Measurements from ENCODE around the gene ZNF217. TPM values are rescaled to one million over a fixed set of nuclear protein-coding genes. Genes with fewer than 3 reads are reported as not detected.
A peak's percentile ranks its signal among the peaks of the same experiment; 100 is the strongest.
"Not testable (repeated sequence)": the region's sequence is repeated elsewhere in the genome, so short reads cannot be mapped to it uniquely, and the experiment has no call there.

ZNF217 gene
- total and polyA plus RNA-seq, 9 donors = 7.2 to 21.6 (median 13.7) TPM

- DNase-seq; H3K4me1 ChIP-seq (ENCODE audit: control insufficient read depth, insufficient read depth, low read length); H3K36me3 ChIP-seq (ENCODE audit: control insufficient read depth, insufficient read depth, low read length); H3K9me3 ChIP-seq (replicated peaks; ENCODE audit: control insufficient read depth, low read depth, low read length); H3K27me3 ChIP-seq (ENCODE audit: control insufficient read depth, insufficient read depth, low read length): not testable (repeated sequence)
- no CpG with 5 or more reads among the region's 9 CpGs for WGBS (ENCODE audit: insufficient coverage)
- Histone ChIP-seq H3K4me3 (ENCODE audit: low read length) (peak overlapping the region; percentile 82), H3K27ac (ENCODE audit: low read length) (peak overlapping the region; percentile 98)
These were observed 1.6 kb downstream of the ZNF217 start for GRCh38 chr20:53591941-53592441.

- H3K36me3 ChIP-seq (ENCODE audit: control insufficient read depth, insufficient read depth, low read length); H3K4me1 ChIP-seq (ENCODE audit: control insufficient read depth, insufficient read depth, low read length); H3K27me3 ChIP-seq (ENCODE audit: control insufficient read depth, insufficient read depth, low read length); H3K9me3 ChIP-seq (replicated peaks; ENCODE audit: control insufficient read depth, low read depth, low read length); DNase-seq: not testable (repeated sequence)
- peak overlapping the region; percentile 17 for H3K4me3 ChIP-seq (ENCODE audit: low read length)
- H3K27ac ChIP-seq (ENCODE audit: low read length) = peak overlapping the region; percentile 98
- 60% methylated on average over 1 of the region's 4 CpGs for WGBS (ENCODE audit: insufficient coverage)
These were observed 2.4 kb downstream of the ZNF217 start for GRCh38 chr20:53591206-53591741.

DNA sequence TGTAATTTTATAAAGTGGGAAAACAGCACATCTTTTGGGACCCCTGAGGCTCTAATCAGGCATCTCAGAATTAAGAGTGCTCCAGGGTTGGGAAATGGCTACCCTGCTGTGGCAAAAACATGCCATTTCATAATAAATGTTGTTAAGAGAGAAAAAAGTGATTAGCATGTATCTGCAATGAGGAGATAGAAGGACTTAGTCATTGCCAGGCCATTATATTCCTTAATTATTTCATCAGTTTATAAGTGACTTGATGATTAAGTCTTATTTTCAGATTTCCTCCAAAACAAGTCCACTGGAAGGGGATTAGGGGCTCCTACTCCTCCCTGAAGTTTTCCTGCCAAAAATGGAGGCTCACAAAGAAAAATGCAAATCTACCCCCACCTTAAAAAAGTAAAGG lies 3.0 kb downstream of the ZNF217 start:
- H3K4me1 ChIP-seq (ENCODE audit: control insufficient read depth, insufficient read depth, low read length); DNase-seq; H3K9me3 ChIP-seq (replicated peaks; ENCODE audit: control insufficient read depth, low read depth, low read length); H3K4me3 ChIP-seq (ENCODE audit: low read length); H3K36me3 ChIP-seq (ENCODE audit: control insufficient read depth, insufficient read depth, low read length); H3K27me3 ChIP-seq (ENCODE audit: control insufficient read depth, insufficient read depth, low read length): not testable (repeated sequence)
- H3K27ac ChIP-seq (ENCODE audit: low read length) = peak overlapping the region; percentile 98

DNA sequence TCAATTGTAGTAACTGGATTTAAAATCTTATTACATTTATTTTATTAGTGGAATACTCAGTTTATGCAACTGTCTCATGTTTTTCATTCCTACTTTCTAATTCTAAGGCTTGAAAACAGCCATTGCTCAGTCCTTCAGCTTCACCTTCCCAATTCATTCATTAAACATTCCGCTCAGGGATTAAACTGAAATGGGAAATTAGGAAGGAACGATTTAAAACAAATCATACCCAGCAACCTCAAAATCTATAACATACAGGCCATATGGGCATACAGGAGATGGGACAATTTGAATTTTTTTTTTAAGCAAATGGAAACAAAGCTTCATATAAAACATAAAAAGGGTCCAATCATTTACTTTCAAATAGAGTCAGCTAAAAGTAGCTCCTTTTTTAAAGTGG lies 3.5 kb downstream of the ZNF217 start:
- no CpG with 5 or more reads among the region's 2 CpGs for WGBS (ENCODE audit: insufficient coverage)
- H3K36me3 ChIP-seq (ENCODE audit: control insufficient read depth, insufficient read depth, low read length); H3K4me1 ChIP-seq (ENCODE audit: control insufficient read depth, insufficient read depth, low read length); H3K27me3 ChIP-seq (ENCODE audit: control insufficient read depth, insufficient read depth, low read length); H3K9me3 ChIP-seq (replicated peaks; ENCODE audit: control insufficient read depth, low read depth, low read length); H3K4me3 ChIP-seq (ENCODE audit: low read length); DNase-seq: not testable (repeated sequence)
- peak overlapping the region; percentile 55 for H3K27ac ChIP-seq (ENCODE audit: low read length)

DNA sequence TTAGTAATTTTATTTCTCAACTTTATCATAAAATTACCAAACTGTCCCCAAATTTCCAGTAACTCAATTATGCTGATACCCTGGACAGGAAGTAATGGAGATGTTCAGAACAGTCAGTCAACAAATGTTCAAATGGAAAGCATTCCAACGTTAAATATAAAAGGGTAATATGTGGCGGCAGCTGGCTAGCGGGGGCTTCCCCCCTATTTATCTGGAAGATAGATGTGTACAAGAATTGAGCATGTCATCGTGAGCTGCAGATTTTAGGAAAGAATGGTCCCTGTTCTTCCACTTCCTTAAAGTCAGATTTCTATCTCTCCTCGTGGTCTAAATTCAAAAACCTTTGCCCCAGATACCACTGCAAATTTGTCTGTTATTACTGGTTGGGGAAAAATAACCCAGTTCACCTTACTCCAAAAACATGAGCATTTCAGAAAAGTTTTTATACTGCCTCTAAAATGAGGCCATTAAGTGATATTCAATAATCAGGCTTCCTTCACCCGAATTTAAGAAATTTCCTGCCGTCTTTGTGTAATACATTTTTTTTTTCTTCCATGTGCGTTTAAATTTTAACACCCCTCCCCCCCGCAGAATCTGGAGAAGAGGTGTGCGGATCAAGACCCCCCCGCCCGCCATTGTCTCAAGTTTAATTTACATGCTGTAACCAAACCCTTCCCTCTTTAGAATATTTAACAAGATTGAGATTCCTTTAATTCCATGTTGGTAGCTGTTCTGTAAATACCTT lies 4.1 kb downstream of the ZNF217 start:
- not testable (repeated sequence) for H3K4me3 ChIP-seq (ENCODE audit: low read length); H3K36me3 ChIP-seq (ENCODE audit: control insufficient read depth, insufficient read depth, low read length); H3K9me3 ChIP-seq (replicated peaks; ENCODE audit: control insufficient read depth, low read depth, low read length); H3K27me3 ChIP-seq (ENCODE audit: control insufficient read depth, insufficient read depth, low read length); DNase-seq; H3K4me1 ChIP-seq (ENCODE audit: control insufficient read depth, insufficient read depth, low read length)
- 17% methylated on average over 2 of the region's 12 CpGs for WGBS (ENCODE audit: insufficient coverage)
- peak overlapping the region; percentile 55 for H3K27ac ChIP-seq (ENCODE audit: low read length)

- H3K4me3 ChIP-seq (ENCODE audit: low read length); DNase-seq; H3K27ac ChIP-seq (ENCODE audit: low read length); H3K4me1 ChIP-seq (ENCODE audit: control insufficient read depth, insufficient read depth, low read length); H3K36me3 ChIP-seq (ENCODE audit: control insufficient read depth, insufficient read depth, low read length); H3K9me3 ChIP-seq (replicated peaks; ENCODE audit: control insufficient read depth, low read depth, low read length); H3K27me3 ChIP-seq (ENCODE audit: control insufficient read depth, insufficient read depth, low read length): not testable (repeated sequence)
- no CpG with 5 or more reads among the region's 1 CpG for WGBS (ENCODE audit: insufficient coverage)
These were observed 6.4 kb downstream of the ZNF217 start for GRCh38 chr20:53587157-53587703.

DNA sequence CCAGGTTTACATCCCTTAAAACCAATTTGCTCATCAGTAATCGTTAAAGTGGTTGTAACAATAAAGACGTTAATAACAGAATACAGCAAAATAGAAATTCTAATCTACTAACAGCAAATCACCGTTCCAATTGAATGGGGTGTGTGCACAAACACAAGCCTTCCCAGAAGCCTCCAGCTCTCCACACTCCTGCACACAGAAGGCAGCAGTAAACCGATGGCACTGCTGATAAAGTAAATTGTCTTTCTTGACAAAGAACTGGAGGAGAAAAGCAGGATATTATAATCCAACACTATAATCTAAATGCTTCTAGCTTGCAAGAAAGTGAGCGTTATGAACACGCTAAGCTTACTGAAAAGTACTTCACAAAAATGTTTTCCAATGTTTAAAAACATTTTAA lies 7.0 kb downstream of the ZNF217 start:
- H3K36me3 ChIP-seq (ENCODE audit: control insufficient read depth, insufficient read depth, low read length) = peaks cover 14% of the 10 kb centered on the region
- no peak overlapping the region for H3K27ac ChIP-seq (ENCODE audit: low read length)
- no peaks in the 10 kb centered on the region for H3K9me3 ChIP-seq (replicated peaks; ENCODE audit: control insufficient read depth, low read depth, low read length)
- no peaks in the 10 kb centered on the region for H3K27me3 ChIP-seq (ENCODE audit: control insufficient read depth, insufficient read depth, low read length)
- H3K4me3 ChIP-seq (ENCODE audit: low read length) = no peak overlapping the region
- H3K4me1 ChIP-seq (ENCODE audit: control insufficient read depth, insufficient read depth, low read length) = peaks cover 4% of the 10 kb centered on the region
- DNase-seq = no peak
- no CpG with 5 or more reads among the region's 6 CpGs for WGBS (ENCODE audit: insufficient coverage)

GRCh38 chr20:53585910-53586309 lies 7.7 kb downstream of the ZNF217 start:
- not testable (repeated sequence) for H3K27ac ChIP-seq (ENCODE audit: low read length); H3K27me3 ChIP-seq (ENCODE audit: control insufficient read depth, insufficient read depth, low read length); H3K9me3 ChIP-seq (replicated peaks; ENCODE audit: control insufficient read depth, low read depth, low read length); H3K4me1 ChIP-seq (ENCODE audit: control insufficient read depth, insufficient read depth, low read length); H3K4me3 ChIP-seq (ENCODE audit: low read length); DNase-seq
- peaks cover 22% of the 10 kb centered on the region for H3K36me3 ChIP-seq (ENCODE audit: control insufficient read depth, insufficient read depth, low read length)
- WGBS (ENCODE audit: insufficient coverage) = 87% methylated on average over 5 of the region's 5 CpGs

- H3K27me3 ChIP-seq (ENCODE audit: control insufficient read depth, insufficient read depth, low read length); H3K4me3 ChIP-seq (ENCODE audit: low read length); DNase-seq; H3K27ac ChIP-seq (ENCODE audit: low read length); H3K4me1 ChIP-seq (ENCODE audit: control insufficient read depth, insufficient read depth, low read length); H3K9me3 ChIP-seq (replicated peaks; ENCODE audit: control insufficient read depth, low read depth, low read length): not testable (repeated sequence)
- 100% methylated on average over 1 of the region's 6 CpGs for WGBS (ENCODE audit: insufficient coverage)
- peaks cover 30% of the 10 kb centered on the region for H3K36me3 ChIP-seq (ENCODE audit: control insufficient read depth, insufficient read depth, low read length)
These were observed 8.6 kb downstream of the ZNF217 start for GRCh38 chr20:53585004-53585569.

DNA sequence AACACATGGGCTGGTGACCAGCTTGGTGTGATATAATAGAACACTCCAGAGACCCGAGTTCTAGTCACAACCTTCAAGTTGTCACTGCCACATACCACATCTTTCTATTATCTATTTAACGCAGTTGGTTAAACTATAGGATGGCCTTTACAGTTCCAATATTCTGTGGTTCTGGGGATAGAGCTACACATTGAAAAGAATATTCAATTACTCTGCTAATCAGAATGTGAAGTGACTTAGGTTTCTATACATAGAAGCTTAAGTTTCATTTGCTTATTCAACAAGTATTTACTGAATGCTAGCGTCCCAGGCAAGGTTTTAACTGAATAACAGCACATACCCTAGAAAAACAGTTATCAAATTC lies 9.1 kb downstream of the ZNF217 start:
- WGBS (ENCODE audit: insufficient coverage) = no CpG with 5 or more reads among the region's 3 CpGs
- not testable (repeated sequence) for H3K4me3 ChIP-seq (ENCODE audit: low read length); H3K27me3 ChIP-seq (ENCODE audit: control insufficient read depth, insufficient read depth, low read length); H3K27ac ChIP-seq (ENCODE audit: low read length); H3K9me3 ChIP-seq (replicated peaks; ENCODE audit: control insufficient read depth, low read depth, low read length); DNase-seq
- H3K4me1 ChIP-seq (ENCODE audit: control insufficient read depth, insufficient read depth, low read length) = peaks cover 11% of the 10 kb centered on the region
- H3K36me3 ChIP-seq (ENCODE audit: control insufficient read depth, insufficient read depth, low read length) = peaks cover 32% of the 10 kb centered on the region
